NCI-H1436 treated with DMSO at 0.1 percent for 48 hours (cell line): ENCODE data around the gene MRPL9.

ENCODE experiments used
- DNase-seq: peaks from one replicate; lab custom pipeline; 2025; lab: John Stamatoyannopoulos, UW

The MRPL9 gene

GRCh38 chr1:151710187-151710840, 53.0 kb downstream of the MRPL9 start:
- no peak for DNase-seq
